Aorta (tissue), 5 donors: ENCODE measurements around the gene JMJD8. TPM values are rescaled to one million over a fixed set of nuclear protein-coding genes. Genes with fewer than 3 reads are reported as not detected.

ENCODE experiments used
- ATAC-seq: fragments of 200-7000 bp; cut with Tn5 transposase; one replicate; pipeline ENCODE4 v1.9.1; 2022; ENCODE audit warnings: moderate library complexity; ENCODE audit not compliant: low FRiP score
- DNase-seq, 2 donors: peaks; one replicate each; pipeline ENCODE4 v3.0.0-alpha.2; 2020
- H3K27ac ChIP-seq, 2 donors: one replicate each; pipeline ENCODE4 v1.5.1; 2013; ENCODE audit warnings: low read length in 2 of 2, mild to moderate bottlenecking in 2 of 2, moderate library complexity in 2 of 2, control low read depth in 1 of 2, inconsistent platforms in 1 of 2, low read depth in 1 of 2
- H3K27me3 ChIP-seq, 2 donors: one replicate each; pipeline ENCODE4 v1.6.1; 2013; ENCODE audit warnings: control low read depth in 1 of 2, low read length in 1 of 2, mild to moderate bottlenecking in 1 of 2, moderate library complexity in 1 of 2; ENCODE audit not compliant: insufficient read depth in 2 of 2, control insufficient read depth in 1 of 2
- H3K36me3 ChIP-seq, 2 donors: one replicate each; pipeline ENCODE4 v1.6.1; 2013; ENCODE audit warnings: control low read depth in 1 of 2, low read length in 1 of 2, mild to moderate bottlenecking in 1 of 2; ENCODE audit not compliant: insufficient read depth in 2 of 2, control insufficient read depth in 1 of 2
- H3K4me1 ChIP-seq, 2 donors: one replicate each; pipeline ENCODE4 v1.6.1; 2013; ENCODE audit warnings: low read length in 2 of 2, control low read depth in 1 of 2, mild to moderate bottlenecking in 1 of 2, moderate library complexity in 1 of 2; ENCODE audit not compliant: insufficient read depth in 2 of 2, control insufficient read depth in 1 of 2
- H3K4me3 ChIP-seq, 2 donors: one replicate each; pipeline ENCODE4 v1.5.1; 2013; ENCODE audit warnings: low read length in 2 of 2, control low read depth in 1 of 2, mild to moderate bottlenecking in 1 of 2
- H3K9me3 ChIP-seq: one replicate; pipeline ENCODE4 v1.6.1; 2013; ENCODE audit warnings: mild to moderate bottlenecking, low read length; ENCODE audit not compliant: control insufficient read depth
- WGBS, 2 donors: extraction: QIAGEN DNeasy Blood & Tissue Kit; methylation state at CpG; one replicate each; pipeline ENCODE4 v1.1.7; 2013; 5-methylcytosine and 5-hydroxymethylcytosine counted together
- intact Hi-C, 2 donors: fragments of 100-400 bp; cut with DNase I; formaldehyde crosslinking; loops; one replicate each; pipeline versions ENCODE4 v1.14.2 to v1.15.0; 2022
- polyA plus RNA-seq, 2 donors: library from polyadenylated mRNA; stranded (reverse); fragments of 200-250 nt; gene quantifications; one replicate each; pipeline ENCODE4 v1.2.3, GENCODE V29; 2013
- total RNA-seq, 2 donors: library from RNA; stranded (reverse); fragmentation: NEBNext Ultra II Directional; extraction: Animal tissue kit (Norgen Biotek cat#: 25700); gene quantifications; one replicate each; pipeline ENCODE4 v1.2.1, GENCODE V29; 2021
- donor health status: healthy with polysubstance abuse.
- donor health status: Bipolar disorder and iron deficiency.
- donor health status: DM: no; HTN: no; CAD: no.
- donor health status: DM: no; HTN: no; CAD: no.
- donor health status: DM: yes; HTN: yes; CAD: no.

JMJD8 gene
- total and polyA plus RNA-seq, 4 donors = 46.1 to 110 (median 53.4) TPM

DNA sequence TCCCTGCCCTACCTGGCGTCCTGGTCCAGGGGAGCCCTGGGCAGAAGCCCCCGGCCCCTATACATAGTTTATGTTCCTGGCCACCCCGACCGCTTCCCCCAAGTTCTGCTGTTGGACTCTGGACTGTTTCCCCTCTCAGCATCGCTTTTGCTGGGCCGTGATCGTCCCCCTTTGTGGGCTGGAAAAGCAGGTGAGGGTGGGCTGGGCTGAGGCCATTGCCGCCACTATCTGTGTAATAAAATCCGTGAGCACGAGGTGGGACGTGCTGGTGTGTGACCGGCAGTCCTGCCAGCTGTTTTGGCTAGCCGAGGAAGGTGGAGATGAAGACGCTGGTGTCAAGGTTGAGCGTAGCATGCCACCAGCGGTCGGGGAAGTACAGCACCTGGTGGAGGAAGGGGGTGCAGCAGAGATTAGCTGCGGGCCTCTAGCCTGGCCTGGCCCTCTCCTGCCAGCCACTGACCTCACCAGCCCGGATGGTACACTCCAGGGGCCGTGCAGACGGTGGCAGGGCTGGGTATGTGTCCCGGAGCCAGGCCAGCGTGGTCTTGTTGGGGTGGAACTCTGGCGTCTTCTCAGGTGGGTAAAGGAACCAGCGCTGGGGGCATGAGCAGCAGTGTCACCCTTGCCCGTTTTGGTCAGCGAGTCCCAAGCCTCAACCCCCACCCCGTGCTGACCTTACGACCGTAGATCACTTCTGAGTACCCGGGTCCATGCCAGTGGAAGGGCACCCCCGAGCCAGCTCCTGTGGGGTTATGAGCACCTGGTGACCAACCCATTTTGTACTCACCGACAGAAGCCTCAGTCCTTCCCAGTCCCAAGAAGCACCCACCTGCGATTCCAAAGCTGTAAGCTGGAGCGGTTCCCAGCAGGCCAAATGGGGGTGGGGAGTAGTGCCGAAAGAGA, 1.4 kb downstream of the JMJD8 start:
- H3K36me3 ChIP-seq = peaks cover 0 to 5% of the 10 kb centered on the region in 2 donors
- ATAC-seq (no peak), DNase-seq (no peak)
- WGBS, 2 donors = 82% methylated on average over 36 of the region's 36 CpGs
- H3K27me3 ChIP-seq = no peaks in the 10 kb centered on the region
- intact Hi-C loops = no loop called here
- H3K27ac ChIP-seq = no peak overlapping the region
- H3K9me3 ChIP-seq = no peaks in the 10 kb centered on the region
- no peaks in the 10 kb centered on the region for H3K4me1 ChIP-seq
- no peak overlapping the region for H3K4me3 ChIP-seq

DNA sequence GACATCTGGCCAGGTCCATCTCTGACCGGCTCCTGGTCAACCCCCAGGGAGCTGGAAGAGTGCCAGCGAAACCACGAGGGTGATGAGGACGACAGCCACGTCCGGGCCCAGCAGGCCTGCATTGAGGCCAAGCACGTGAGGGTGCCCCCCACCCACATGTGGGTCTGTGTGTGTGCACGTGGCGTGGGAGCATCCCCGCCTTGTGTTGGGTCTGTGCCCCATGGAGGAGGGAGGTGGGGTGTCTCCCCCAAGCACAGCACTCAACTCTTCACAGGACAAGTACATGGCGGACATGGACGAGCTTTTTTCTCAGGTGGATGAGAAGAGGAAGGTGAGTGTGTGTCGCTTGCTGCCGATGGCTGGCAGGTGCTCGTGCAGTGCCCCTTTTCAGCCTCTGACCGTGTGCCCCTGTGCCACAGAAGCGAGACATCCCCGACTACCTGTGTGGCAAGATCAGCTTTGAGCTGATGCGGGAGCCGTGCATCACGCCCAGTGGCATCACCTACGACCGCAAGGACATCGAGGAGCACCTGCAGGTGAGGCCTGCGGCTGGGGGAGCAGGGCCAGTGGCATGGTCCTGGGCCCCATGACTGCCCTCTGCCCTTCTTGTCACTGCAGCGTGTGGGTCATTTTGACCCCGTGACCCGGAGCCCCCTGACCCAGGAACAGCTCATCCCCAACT, 2.2 kb downstream of the JMJD8 start:
- Histone ChIP-seq H3K9me3 (no peaks in the 10 kb centered on the region), H3K27ac (no peak overlapping the region), H3K4me1 (no peaks in the 10 kb centered on the region), H3K27me3 (no peaks in the 10 kb centered on the region), H3K4me3 (no peak overlapping the region), H3K36me3 (peaks cover 0 to 5% of the 10 kb centered on the region in 2 donors)
- no peak for ATAC-seq
- 76 to 78% methylated on average over 28 of the region's 28 CpGs for WGBS, 2 donors
- intact Hi-C loops = no loop called here
- DNase-seq = no peak

DNA sequence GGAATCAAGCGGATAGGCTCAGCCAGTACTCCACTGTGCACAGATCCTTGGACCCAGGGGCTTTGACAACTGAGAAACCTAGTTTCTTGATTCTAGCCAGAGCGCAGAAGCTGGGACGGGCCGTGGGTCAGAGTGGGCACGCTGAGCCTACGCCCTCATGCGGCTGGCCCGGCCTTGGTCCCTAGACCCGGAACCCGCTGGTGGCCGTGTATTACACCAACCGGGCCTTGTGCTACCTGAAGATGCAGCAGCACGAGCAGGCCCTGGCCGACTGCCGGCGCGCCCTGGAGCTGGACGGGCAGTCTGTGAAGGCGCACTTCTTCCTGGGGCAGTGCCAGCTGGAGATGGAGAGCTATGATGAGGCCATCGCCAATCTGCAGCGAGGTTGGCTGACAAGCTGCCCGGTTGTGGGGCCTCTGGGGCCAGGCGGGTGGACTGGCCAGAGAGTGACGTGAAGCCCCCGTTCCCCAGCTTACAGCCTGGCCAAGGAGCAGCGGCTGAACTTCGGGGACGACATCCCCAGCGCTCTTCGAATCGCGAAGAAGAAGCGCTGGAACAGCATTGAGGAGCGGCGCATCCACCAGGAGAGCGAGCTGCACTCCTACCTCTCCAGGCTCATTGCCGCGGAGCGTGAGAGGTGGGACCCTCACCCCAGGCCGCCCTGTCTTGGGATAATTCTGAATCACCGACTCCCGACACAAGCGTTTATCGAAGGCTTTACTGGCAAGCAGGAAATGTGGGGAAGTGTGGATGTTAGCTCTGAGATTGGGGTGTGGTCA, 3.0 kb downstream of the JMJD8 start:
- H3K9me3 ChIP-seq = no peaks in the 10 kb centered on the region
- no peaks in the 10 kb centered on the region for H3K27me3 ChIP-seq
- no peak overlapping the region for H3K27ac ChIP-seq
- intact Hi-C loops = no loop called here
- ATAC-seq (no peak), DNase-seq (no peak)
- 42% methylated on average over 44 of the region's 44 CpGs for whole genome bisulfite sequencing, 2 donors
- H3K4me3 ChIP-seq = peak overlapping the region; percentile 67 to 73
- no peaks in the 10 kb centered on the region for H3K4me1 ChIP-seq
- H3K36me3 ChIP-seq = peaks cover 0 to 5% of the 10 kb centered on the region in 2 donors

DNA sequence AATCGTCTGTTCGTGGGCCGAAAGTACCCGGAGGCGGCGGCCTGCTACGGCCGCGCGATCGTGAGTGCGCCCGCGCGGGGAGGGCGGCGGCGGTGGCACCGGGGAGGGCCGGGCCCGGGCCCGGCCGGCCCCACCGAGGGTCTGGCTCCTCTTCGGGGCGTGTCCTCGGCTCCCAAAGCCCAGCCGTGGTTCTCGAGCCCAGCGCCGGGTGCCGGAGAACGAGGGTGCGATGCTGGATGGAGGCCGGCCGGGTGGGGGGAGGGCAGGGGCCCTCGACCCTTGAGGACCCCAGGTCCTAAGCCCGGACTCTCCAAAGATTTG, 3.5 kb downstream of the JMJD8 start:
- 0 to 1% methylated on average over 33 to 38 of the region's 38 CpGs for WGBS, 2 donors
- H3K9me3 ChIP-seq = no peaks in the 10 kb centered on the region
- no peaks in the 10 kb centered on the region for H3K4me1 ChIP-seq

DNA sequence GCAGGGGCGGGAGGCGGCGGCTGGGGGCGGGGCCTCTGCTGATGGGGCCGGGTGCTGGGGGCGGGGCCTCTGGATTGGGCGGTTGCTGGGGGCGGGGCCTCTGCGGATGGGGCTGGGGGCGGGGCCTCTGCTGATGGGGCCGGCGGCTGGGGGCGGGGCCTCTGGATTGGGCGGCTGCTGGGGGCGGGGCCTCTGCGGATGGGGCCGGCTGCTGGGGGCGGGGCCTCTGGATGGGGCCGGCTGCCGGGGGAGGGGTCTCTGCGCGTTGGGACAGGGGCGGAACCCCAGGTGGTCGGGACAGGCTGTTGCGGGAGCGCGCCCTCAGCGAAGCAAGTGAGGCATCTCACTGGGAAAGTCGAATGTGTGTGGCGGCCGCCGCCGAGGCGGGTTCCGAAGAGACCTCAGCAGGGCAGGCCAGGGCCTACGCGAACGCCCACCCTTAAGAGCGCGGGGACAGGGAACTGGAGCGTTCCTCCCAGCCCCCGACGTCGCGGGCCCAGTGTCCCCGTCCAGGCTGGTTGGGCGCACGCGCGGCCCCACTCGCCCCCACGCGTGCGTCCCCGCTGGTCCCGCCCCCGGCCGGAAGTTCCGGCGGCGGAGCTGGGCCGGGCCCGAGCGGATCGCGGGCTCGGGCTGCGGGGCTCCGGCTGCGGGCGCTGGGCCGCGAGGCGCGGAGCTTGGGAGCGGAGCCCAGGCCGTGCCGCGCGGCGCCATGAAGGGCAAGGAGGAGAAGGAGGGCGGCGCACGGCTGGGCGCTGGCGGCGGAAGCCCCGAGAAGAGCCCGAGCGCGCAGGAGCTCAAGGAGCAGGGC, 4.1 kb downstream of the JMJD8 start, which contains the start of gene STUB1:
STUB1 (plus strand) TSS at position 597 of the 811 bp plus-strand sequence; CDS start at position 713, 116 bp downstream.
- H3K27ac ChIP-seq = peak within 1 kb of the TSS in 1 of 2 donors; percentile 80

More for the DNA sequence above, 3.5 kb downstream of the JMJD8 start:
- intact Hi-C loops = no loop called here
- Histone ChIP-seq H3K27me3 (no peaks in the 10 kb centered on the region), H3K4me3 (peak overlapping the region; percentile 67 to 73), H3K36me3 (peaks cover 0 to 5% of the 10 kb centered on the region in 2 donors), H3K27ac (peak overlapping the region in 1 of 2 donors; percentile 19)
- DNase-seq (no peak), ATAC-seq (no peak)

DNA sequence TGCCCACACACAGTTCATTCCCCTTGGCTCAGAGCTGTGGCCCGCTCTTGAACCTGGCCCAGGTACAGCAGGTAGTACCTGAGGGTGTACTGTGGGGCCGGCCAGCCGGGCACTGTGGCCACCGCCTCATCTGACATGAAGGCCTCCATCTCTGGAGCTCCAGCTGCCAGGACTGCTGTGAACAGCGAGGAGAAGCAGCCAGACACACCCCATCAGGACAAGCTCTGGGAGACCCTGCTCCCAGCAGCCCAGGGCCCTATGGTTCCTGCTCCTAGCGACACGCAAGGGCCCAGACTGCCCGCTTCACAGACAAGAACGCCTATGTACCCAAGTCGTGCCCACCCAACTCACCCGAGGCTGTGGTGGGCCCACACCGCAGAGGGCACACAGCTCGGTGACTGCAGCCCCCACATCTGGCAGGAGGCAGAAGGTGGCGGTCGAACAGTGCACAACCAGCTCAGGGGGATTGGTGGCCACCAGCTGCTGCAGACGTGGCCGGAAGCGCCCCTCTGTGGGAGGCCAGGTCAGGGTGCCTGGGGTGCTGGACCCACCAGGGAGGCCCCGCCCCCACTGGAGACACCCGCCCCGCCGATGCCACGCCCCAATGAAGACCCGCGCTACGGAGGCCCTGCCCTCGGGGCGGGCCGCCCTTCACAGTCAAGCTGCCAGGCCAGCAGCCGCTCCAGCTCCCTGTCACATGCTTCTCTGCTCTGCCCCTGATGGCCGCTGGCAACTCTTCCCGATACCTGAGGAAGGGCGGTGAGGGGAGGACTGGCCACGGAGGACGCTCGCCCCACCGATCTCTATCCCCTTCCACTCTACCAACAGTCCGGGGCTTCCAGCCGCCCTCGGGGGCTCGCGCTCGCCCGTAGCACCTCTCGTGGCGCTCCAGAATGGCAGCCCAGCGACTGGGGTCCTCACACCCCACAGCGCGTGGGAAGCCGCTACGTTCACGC, 5.0 kb downstream of the JMJD8 start:
- Histone ChIP-seq H3K27me3 (no peaks in the 10 kb centered on the region), H3K27ac (peak overlapping the region in 1 of 2 donors; percentile 42), H3K4me1 (no peaks in the 10 kb centered on the region), H3K9me3 (no peaks in the 10 kb centered on the region), H3K4me3 (peak overlapping the region in 1 of 2 donors; percentile 12), H3K36me3 (peaks cover 0 to 5% of the 10 kb centered on the region in 2 donors)
- ATAC-seq = peak; percentile 8
- WGBS, 2 donors = 26% methylated on average over 48 to 52 of the region's 52 CpGs
- peak; percentile 78 to 89 for DNase-seq
- intact Hi-C loops = no loop called here

More for the DNA sequence above, 4.1 kb downstream of the JMJD8 start, which contains the start of gene STUB1:
- Histone ChIP-seq H3K9me3 (no peaks in the 10 kb centered on the region), H3K4me3 (peak within 1 kb of the TSS; percentile 67 to 73), H3K4me1 (no peaks in the 10 kb centered on the region), H3K36me3 (peaks cover 0 to 5% of the 10 kb centered on the region in 2 donors), H3K27me3 (no peaks in the 10 kb centered on the region)
- whole genome bisulfite sequencing, 2 donors = 1% methylated on average over 66 to 91 of the region's 91 CpGs
- DNase-seq = peak; percentile 90 to 96
- intact Hi-C loops = no loop called here
- ATAC-seq = peak; percentile 83

DNA sequence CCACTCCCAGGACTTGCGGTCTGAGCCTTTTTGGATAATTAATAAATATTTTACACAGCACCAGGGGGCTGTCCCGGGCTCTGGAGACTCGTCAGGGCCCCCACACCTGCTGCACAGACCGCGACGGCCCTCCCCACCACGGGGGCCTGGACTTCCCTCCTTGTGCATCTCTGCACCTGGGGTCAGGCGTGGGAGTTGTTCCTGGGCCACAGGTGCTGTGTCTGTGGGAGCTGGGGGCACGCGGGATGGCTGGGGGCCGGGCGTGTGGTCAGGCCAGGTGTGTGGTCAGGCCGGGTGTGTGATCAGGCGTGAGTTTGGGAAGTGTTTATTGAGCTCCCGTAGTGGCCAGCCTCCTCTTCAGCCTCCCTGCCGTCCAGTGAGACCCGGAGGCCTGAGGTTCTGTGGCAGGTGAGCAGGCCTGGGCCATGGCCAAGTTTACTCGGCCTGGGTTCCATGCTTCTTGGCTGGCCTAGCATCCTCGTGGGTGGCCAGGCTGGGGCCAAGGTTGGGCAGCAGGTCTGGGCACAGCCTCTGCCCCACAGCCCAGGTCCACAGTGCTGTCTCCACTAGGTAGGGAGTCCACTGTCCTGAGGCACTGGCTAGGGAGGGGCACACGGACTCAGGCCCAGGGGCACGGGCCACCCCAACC, 5.8 kb downstream of the JMJD8 start:
- ATAC-seq (no peak), DNase-seq (no peak)
- H3K4me1 ChIP-seq = no peaks in the 10 kb centered on the region
- H3K9me3 ChIP-seq = no peaks in the 10 kb centered on the region
- no peak overlapping the region for H3K27ac ChIP-seq
- H3K27me3 ChIP-seq = no peaks in the 10 kb centered on the region
- H3K4me3 ChIP-seq = no peak overlapping the region
- H3K36me3 ChIP-seq = peaks cover 0 to 5% of the 10 kb centered on the region in 2 donors
- 80 to 82% methylated on average over 21 of the region's 21 CpGs for WGBS, 2 donors
- intact Hi-C loops = no loop called here
